SU-DHL-6 (cell line): ENCODE results near the gene RAX2.

Source experiments
- CTCF ChIP-seq: fragments of 200-600 bp; sonication (generic); IDR thresholded peaks from one replicate; pipeline ENCODE4 v1.5.1; 2017; ENCODE audit warnings: antibody characterized with exemption, mild to moderate bottlenecking, low read length, moderate library complexity; ENCODE audit not compliant: insufficient read depth, poor library complexity, severe bottlenecking
- EZH2phosphoT487 ChIP-seq: fragments of 200-600 bp; sonication (generic), shearing (Covaris generic); conservative IDR thresholded peaks from 2 replicates; pipeline ENCODE4 v1.6.1; 2018; ENCODE audit warnings: mild to moderate bottlenecking, antibody characterized with exemption, low read length, moderate library complexity, mixed read lengths

GRCh38 chr19:3782330-3782729 is 10.3 kb upstream of the RAX2 start:
- TF ChIP-seq EZH2phosphoT487 = no peak
- no peak for TF ChIP-seq CTCF
